ES-I3 (cell line): ENCODE data around the gene PCMTD2.

Experiments
- H3K36me3 ChIP-seq: 2 replicates; pipeline ENCODE4 v1.6.1; 2013; ENCODE audit warnings: mild to moderate bottlenecking, low read length, control low read depth, moderate library complexity; ENCODE audit not compliant: insufficient read depth
- H3K4me1 ChIP-seq: 2 replicates; pipeline ENCODE4 v1.6.1; 2013; ENCODE audit warnings: mild to moderate bottlenecking, control low read depth, low read length; ENCODE audit not compliant: insufficient read depth
- H3K9ac ChIP-seq: 2 replicates; pipeline ENCODE4 v1.6.1; 2013; ENCODE audit warnings: low read depth, mild to moderate bottlenecking, low read length, moderate library complexity
- H3K9me3 ChIP-seq: 2 replicates; pipeline ENCODE4 v1.6.1; 2013; ENCODE audit warnings: mild to moderate bottlenecking, low read length, moderate library complexity; ENCODE audit not compliant: control insufficient read depth, insufficient read depth

The PCMTD2 gene

DNA sequence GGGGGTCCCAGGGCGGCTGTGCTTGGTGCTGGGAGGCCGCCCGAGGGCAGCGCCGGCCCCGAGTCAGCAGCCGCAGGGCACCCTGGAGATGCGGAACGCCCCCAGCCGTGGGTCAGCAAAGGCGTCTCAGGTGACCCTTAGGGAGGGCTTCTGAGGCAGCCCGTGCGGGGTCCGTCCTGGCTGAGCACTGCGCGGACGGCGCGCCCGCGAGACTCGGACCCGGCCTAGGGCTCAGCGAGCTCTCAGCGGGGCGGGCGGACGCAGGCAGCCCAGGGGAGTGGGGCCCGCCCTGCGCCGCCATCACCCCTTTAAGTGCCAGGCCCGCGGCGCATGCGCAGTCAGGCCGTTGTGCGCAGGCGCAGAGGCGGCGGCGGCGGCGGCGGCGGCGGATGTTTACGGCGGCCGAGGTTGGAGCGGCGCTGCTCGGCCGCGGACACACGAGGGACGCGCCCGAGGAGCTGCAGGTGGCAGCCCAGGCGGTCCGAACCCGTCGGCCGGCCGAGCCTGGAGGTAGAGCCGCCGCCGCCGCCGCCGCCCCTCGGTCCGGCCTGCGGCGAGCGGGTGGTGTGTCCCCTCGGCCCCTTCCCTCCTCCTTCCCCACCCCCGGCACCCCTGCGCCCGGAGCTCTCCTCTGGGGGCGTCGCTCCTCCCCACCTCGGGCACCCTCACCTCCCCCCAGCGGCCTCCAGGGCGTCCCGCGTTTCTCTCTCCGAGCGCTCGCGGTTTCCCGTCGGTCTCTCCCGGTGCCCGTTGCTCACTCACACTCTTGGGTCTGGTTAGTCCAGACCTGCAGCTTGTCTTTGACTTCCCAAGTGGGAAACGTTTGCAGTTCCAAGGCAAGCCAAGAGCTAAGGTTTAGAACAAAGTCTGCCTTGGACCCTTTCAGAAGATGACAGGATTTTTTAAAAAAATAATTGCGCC lies at the start of gene PCMTD2:
PCMTD2 (plus strand) TSS at position 388 of the 921 bp plus-strand sequence. CDS start 4,218 bp downstream, outside the sequence.
- Histone ChIP-seq H3K9me3 (no peaks in the 10 kb centered on the region), H3K9ac (peak within 1 kb of the TSS; percentile 89), H3K36me3 (no peaks in the 10 kb centered on the region), H3K4me1 (peaks cover 13% of the 10 kb centered on the region)

DNA sequence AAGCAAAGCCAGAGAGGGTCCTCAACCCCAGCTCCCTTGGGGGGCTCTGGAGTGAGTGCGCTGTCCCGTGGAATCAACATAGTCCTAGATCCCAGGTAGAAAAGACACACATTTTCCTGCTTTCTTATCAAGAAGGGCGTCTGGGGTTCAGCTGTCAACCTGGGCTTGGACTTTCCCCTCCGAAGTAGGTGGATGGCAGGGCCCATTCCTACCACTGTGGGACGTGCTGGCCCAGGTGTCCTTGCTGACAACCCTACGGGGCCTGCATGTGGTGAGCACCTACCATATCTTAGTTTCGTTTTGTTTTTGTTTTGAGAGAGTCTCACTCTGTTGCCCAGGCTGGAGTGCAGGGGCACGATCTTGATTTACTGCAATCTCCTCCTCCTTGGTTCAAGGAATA lies 48.9 kb upstream of the PCMTD2 start:
- Histone ChIP-seq H3K9ac (no peak overlapping the region), H3K36me3 (no peaks in the 10 kb centered on the region), H3K4me1 (0 out of 2 replicates have a peak, but pooled peaks cover 3% of the 10 kb centered on the region), H3K9me3 (no peaks in the 10 kb centered on the region)

DNA sequence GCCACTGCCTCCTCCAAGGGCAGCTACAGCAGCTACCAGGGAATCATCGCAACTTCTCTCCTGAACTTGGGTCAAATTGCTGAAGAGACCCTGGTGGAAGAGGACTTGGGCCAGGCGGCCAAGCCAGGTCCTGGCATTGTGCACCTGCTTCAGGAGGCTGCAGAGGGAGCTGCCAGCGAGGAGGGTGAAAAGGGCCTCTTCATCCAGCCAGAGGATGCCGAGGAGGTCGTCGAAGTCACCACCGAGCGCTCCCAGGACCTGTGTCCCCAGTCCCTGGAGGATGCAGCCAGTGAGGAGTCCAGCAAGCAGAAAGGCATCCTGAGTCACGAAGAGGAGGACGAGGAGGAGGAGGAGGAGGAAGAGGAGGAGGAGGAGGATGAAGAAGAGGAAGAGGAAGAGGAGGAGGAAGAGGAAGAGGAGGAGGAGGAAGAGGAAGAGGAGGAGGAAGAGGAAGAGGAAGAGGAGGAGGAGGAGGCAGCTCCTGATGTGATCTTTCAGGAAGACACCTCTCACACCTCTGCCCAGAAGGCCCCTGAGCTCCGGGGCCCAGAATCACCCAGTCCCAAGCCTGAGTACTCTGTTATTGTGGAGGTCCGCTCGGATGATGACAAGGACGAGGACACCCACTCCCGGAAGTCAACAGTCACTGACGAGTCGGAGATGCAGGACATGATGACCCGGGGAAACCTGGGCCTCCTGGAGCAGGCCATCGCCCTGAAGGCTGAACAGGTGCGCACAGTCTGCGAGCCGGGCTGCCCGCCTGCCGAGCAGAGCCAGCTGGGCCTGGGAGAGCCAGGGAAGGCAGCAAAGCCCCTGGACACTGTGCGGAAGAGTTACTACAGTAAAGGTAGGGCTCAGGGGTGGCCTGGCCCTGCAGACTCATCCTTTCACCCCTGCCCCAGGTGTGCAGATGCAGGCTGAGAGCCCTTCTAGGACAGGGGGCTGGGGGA lies 47.6 kb upstream of the PCMTD2 start:
- H3K4me1 ChIP-seq: 0 out of 2 replicates have a peak, but pooled peaks cover 3% of the 10 kb centered on the region
- H3K9me3 ChIP-seq: no peaks in the 10 kb centered on the region
- H3K36me3 ChIP-seq: no peaks in the 10 kb centered on the region
- H3K9ac ChIP-seq: no peak overlapping the region

DNA sequence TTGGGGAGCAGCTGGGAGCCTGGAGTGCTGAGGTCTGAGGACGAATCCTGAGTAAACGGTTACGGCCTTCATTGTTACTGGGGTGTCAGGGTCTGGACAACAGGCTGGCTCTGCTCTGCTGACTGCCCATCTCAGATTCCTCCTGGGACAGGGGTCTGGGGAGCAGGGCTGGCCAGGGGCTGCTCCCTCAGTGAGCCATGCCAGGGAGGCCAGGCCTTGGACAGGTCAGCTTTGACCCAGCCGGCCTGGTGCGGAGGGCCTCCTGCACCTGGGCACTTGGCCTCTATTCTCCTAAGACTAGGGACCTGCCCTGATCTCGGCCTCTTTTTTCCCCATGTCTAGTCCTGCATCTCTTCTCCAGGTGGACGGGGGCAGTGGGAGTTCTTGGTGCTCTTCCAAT lies 46.4 kb upstream of the PCMTD2 start:
- Histone ChIP-seq H3K4me1 (no peaks in the 10 kb centered on the region), H3K36me3 (no peaks in the 10 kb centered on the region), H3K9ac (no peak overlapping the region), H3K9me3 (no peaks in the 10 kb centered on the region)

DNA sequence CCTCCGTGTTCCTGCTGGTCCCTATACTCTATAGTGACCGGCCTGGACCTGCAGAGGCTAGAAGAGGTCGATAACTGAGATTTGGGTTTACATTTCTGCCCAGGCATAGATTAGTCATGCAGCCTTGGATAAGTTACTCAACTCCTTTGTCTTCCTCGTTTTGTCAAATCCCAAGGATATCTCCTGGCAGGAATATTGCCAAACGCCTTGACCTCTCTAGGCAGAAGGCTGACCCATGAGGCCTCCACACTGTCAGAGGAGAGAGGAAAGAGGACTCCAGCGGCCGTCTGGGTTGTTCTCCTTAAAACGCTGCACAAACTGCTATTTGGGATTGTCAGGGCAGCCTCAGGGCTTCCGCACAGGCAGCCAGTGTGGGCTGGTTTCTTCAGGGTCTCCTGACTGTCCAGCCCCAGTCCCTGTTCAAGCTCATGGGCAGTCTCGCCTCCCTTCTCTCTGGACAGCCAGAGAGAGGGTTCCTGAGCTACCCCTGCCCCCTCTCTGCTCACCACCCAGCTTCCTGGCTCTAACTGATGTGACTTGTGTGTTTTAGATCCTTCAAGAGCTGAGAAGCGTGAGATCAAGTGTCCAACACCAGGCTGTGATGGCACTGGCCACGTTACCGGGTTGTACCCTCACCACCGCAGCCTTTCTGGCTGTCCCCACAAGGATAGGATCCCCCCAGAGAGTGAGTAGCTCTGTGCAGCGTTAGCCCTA lies 44.7 kb upstream of the PCMTD2 start:
- H3K9ac ChIP-seq: no peak overlapping the region
- no peaks in the 10 kb centered on the region for H3K36me3 ChIP-seq
- no peaks in the 10 kb centered on the region for H3K9me3 ChIP-seq
- no peaks in the 10 kb centered on the region for H3K4me1 ChIP-seq

DNA sequence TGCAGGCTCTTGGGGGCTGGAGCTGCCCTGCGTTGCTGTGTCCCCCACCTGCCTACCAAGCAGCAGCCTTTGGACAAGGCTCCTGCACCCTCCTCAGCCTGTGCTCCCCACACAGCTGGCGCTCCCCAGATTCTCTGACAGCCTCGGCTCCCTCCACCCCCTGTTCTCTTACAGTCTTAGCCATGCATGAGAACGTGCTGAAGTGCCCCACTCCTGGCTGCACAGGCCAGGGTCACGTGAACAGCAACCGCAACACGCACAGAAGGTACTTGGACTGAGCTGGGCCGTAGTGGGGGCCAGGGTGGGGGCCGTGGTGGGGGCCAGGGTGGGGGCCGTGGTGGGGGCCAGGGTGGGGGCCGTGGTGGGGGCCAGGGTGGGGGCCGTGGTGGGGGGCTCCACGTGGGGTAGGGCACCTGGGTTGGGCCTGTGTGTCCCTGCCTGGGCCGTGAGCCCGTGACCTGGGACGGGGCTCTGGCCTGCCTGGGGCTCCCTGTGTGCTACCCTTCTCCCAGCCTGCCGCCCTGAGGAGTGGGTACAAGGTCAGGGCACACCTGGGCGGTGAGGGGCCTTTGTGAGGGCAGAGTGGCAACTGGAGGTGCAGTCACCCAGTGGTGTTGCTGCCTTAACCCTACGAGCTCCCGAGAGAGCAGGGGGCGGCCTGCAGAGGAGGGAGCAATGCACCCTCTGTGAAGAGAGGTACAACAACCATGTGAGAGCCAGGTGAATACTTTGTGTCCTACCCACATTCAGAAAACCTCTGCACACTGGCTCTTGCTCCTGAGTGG lies 43.5 kb upstream of the PCMTD2 start:
- H3K9ac ChIP-seq: no peak overlapping the region
- no peaks in the 10 kb centered on the region for H3K36me3 ChIP-seq
- no peaks in the 10 kb centered on the region for H3K9me3 ChIP-seq
- H3K4me1 ChIP-seq: no peaks in the 10 kb centered on the region

DNA sequence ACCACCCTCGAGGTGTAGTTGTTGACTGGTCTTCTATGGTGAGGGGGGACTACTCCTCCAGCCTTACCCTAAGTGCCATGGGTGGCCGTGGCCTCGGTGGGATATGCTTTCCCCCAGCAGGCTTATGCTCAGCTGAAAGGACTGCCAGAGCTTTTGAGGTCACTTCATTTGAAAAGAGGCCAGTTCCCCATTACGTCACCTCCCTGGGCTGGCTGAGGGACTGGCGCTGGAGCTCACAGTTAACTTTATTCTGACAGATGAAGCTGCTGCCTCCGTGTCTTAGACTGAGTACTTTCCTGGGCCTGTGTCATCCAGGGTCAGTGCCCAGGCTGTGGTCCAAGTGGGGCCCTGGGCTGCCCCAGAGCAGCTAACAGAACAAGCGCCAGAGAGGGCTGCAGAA lies 42.8 kb upstream of the PCMTD2 start:
- Histone ChIP-seq H3K36me3 (no peaks in the 10 kb centered on the region), H3K4me1 (no peaks in the 10 kb centered on the region), H3K9me3 (no peaks in the 10 kb centered on the region), H3K9ac (no peak overlapping the region)

DNA sequence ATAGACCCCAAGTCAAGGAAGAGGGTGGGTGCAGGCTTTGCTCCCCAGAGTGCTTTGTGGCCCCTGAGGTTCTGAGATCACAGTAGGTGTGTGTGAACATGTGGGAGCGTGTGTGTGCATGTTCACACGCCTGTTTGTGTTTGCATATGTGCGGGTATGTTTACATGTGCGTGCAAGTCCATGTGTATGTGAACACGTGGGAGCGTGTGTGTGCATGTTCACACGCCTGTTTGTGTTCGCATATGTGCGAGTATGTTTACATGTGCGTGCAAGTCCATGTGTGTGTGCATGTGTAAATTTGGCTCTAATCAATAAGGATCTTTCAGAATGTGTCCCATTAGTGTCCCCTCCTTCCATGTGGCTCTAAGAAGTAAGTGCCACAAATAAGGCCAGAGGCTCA lies 41.4 kb upstream of the PCMTD2 start:
- H3K4me1 ChIP-seq: no peaks in the 10 kb centered on the region
- no peak overlapping the region for H3K9ac ChIP-seq

DNA sequence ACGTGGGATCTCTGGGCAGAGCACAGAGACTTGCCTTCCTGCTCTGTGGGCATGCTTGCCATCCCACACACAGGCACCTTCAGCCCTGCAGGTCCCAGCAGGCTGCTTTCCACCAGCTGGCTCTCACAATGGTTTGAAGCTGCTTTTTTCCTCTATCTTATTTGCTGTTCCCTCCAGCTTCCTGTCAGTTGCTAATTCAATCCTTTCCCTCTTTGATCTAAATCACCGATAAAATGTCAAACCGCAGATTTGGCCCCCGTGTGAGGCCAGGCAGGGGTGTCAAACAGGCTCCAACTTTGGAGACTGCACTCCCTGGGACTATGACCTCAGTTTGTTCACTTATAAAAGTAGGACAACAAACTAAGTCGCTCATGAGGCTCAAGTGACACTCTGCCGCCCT lies 40.6 kb upstream of the PCMTD2 start:
- H3K9ac ChIP-seq: no peak overlapping the region
- H3K36me3 ChIP-seq: no peaks in the 10 kb centered on the region
- no peaks in the 10 kb centered on the region for H3K9me3 ChIP-seq
- H3K4me1 ChIP-seq: no peaks in the 10 kb centered on the region

More for the DNA sequence above, 41.4 kb upstream of the PCMTD2 start:
- H3K36me3 ChIP-seq: no peaks in the 10 kb centered on the region
- no peaks in the 10 kb centered on the region for H3K9me3 ChIP-seq

DNA sequence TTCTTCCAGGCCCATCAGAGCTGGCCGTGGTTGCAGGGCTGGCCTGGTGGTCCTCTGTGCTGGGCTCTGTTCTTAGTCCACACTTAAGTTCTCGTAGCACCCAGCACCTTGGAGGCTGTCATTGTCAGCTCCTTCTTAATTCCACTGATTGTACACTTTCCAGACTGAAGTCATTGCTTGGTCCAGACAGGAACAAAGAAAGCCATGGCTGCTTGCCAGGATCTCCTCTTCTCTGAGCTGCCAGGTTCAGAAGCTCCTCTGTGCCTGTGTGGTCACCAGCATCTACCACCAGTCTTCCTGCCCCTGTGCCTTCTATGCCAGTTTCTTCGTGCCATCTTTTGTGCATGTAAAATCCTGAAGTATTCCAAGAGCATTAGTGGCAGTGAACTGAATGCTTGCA lies 39.5 kb upstream of the PCMTD2 start:
- Histone ChIP-seq H3K9me3 (no peaks in the 10 kb centered on the region), H3K4me1 (no peaks in the 10 kb centered on the region), H3K9ac (no peak overlapping the region), H3K36me3 (no peaks in the 10 kb centered on the region)

DNA sequence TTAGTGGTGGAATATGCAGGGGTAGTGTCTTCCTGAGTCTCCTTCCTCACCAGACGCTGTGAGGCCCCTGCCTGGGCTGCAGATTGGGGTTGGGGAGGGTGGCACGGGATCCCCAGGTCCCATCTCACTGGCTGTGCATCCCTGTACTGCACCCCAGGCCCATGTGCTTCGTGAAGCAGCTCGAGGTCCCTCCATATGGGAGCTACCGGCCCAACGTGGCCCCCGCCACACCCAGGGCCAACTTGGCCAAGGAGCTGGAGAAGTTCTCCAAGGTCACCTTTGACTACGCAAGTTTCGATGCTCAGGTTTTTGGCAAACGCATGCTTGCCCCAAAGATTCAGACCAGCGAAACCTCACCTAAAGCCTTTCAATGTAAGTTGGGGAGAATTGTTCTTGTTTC lies 38.6 kb upstream of the PCMTD2 start:
- Histone ChIP-seq H3K9me3 (no peaks in the 10 kb centered on the region), H3K9ac (no peak overlapping the region), H3K36me3 (no peaks in the 10 kb centered on the region), H3K4me1 (no peaks in the 10 kb centered on the region)

DNA sequence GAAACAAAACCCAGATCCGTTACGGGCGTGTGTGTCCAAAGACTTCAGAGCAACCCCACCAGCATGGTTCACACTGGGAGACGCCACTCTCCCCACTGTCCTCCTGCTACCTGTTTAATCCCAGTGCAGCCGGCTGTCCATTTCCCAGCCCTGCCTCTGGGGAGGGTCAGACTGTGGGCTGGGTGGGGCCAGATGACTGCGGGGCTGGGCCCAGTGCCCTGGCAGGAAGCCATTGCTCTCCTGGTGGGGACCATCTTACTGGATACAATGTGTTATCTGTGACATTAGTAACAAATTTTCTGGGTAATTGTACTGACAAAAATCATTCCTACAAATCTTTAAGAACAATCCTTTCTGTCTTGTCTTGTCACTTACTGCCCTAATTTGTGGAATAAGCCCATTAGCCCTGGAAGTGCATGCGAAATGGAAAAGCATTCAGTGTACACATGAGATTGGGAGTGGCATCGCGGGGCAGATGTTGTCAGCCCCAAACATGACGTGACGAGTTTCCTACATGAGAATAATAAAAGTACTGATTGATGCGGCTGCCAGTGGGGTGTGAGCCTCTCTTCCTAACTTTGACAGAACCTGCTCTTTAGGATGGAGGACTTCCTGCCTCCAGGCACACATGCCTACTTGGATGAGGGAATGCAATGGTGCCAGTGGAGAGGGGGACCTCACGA lies 37.9 kb upstream of the PCMTD2 start:
- no peaks in the 10 kb centered on the region for H3K9me3 ChIP-seq
- H3K4me1 ChIP-seq: no peaks in the 10 kb centered on the region
- H3K9ac ChIP-seq: no peak overlapping the region
- H3K36me3 ChIP-seq: no peaks in the 10 kb centered on the region

DNA sequence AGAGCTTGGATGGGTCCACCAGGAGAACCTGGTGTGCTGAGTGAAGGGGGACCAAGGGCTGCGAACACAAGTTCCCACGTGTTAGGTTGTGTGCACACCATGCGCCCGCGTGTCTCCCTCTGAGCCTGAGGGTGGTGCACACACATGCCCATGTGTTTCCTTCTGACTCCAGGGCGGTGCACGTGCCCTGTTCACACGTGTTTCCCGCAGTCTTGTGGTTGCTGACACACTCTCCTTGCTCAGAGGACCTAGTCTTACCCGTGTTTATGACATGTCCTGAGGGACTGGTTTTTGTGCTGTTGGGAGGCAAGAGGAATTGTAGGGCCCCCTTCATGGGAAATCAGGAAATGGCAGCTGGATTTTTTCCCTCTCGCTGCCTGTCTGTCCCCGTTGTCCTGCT lies 36.3 kb upstream of the PCMTD2 start:
- H3K4me1 ChIP-seq: peaks cover 4% of the 10 kb centered on the region; the same call in 1 of the 2 replicates

More for the DNA sequence above, 36.3 kb upstream of the PCMTD2 start:
- H3K9ac ChIP-seq: no peak overlapping the region
- H3K9me3 ChIP-seq: no peaks in the 10 kb centered on the region
- H3K36me3 ChIP-seq: no peaks in the 10 kb centered on the region
